8988T (cell line): ENCODE measurements around the gene RNF183.

Source experiments
- DNase-seq: peaks from one replicate; pipeline ENCODE4 v3.0.0; 2011

The RNF183 gene, protein sequence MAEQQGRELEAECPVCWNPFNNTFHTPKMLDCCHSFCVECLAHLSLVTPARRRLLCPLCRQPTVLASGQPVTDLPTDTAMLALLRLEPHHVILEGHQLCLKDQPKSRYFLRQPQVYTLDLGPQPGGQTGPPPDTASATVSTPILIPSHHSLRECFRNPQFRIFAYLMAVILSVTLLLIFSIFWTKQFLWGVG

DNA sequence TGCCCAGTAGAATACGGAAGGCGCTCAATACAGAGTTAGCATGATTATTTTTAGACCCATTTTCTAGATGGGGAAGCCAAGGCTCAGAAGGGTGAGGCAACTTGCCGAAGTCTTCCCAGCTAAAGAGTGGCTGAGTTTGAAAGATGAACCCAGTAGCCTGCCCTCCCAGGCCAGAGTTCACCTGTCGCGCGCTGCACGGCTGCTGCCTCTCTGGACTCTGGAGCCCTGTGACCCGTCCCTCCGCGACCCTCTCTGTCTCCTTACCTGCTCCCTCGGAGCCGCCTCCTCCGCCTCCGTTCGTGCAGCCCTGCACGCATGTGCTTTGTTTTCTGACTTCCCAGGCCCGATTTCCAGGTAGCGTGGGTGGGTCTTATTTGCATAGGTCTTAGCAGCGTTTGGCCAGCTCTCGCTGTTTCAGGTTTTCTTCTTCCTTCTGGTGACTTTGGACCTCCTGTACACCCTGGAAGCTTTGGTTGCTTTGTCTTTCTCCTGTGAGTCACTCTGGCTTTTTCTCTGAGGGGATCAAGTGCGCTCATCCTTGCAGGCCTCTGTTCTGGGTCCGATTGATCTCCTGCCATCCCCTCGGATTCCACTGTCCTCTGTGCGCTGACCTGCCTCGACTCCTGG, at the start of gene RNF183:
TSS of gene RNF183 (minus strand) at position 585 of the 627 bp plus-strand sequence. CDS start 5,192 bp downstream, outside the sequence.
- DNase-seq, result no peak

DNA sequence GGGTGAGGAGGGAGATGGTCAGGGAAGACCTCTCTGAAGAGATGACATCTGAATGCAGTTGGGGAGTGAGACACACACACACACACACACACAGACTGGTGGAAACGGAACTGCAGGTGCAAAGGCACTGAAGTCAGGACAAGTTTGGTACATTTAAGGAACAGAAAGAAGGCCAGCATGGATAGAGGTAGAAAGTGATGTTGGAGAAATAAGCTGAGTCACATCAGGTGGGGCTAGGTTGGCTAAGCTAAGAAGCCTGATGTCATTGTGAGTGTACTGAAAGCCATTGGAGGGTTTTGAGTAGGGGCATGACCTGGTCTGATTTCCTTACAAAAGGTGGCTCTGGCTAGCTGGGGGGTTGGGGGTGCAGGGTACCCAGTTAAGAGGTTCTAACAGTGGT, 49.2 kb upstream of the RNF183 start:
- DNase-seq, result no peak

DNA sequence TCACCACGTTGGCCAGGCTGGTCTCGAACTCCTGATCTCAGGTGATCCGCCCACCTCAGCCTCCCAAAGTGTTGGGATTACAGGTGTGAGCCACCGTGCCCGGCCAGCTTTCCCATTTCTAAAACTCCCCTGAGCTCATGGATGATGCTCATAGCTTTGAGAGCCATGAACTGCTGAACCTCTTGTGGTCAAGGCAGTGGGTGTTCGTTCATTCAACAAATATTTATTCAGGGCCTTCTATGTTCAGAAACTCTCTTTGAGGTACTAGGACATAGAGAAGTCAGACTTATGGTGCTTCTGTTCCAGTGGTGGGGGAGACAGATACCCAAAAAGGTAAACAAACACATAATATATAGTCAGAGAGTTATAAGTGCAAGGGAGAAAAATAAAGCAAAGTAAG, 48.8 kb upstream of the RNF183 start:
- DNase-seq, result no peak

DNA sequence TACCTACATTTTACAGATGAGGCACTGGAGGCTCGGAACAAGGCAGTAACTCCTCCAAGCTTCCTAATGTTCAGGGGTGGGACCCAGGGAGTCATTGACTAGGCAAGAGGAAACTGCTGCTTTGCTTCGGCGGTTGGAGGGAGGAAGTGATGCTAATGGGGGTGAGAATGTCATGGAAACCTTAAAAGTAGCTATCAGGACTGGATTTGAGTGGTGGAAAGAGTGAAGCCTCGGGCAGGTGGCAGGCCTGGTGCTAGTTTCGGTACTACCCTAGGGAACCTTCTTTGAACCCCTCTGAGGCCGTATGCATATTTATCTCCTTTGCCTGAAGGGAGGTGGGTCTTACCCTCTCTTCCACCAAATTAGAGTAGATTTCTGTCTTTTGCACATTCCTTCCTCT, 47.8 kb upstream of the RNF183 start:
- no peak for DNase-seq

DNA sequence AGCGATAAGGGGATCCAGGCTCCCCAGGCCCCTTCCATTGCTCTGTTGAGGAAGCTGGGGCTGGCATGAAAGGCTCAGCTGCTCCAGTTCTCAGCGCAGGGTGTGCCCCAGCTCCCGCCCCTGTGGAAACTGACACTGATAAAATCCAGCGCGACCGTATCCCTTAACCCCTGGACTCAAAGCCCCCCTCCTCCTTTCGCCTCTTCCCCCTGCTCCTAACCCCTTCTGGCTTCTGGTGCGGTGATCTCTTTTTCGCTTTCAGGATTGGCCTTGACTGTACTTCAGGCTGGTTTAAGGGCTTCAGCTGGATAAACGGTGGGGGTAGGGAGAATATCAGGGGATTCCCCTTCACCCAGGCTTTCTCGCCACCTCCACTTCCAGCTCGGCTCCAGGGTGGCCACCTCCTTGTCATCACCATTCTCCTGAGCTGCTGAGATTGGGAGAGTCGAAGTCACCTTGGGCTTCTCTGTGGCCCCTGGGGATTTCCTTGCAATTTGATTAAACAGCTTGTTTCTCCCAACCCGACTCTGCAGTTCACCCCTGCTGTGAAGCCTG, 47.0 kb upstream of the RNF183 start:
- DNase-seq, result no peak

DNA sequence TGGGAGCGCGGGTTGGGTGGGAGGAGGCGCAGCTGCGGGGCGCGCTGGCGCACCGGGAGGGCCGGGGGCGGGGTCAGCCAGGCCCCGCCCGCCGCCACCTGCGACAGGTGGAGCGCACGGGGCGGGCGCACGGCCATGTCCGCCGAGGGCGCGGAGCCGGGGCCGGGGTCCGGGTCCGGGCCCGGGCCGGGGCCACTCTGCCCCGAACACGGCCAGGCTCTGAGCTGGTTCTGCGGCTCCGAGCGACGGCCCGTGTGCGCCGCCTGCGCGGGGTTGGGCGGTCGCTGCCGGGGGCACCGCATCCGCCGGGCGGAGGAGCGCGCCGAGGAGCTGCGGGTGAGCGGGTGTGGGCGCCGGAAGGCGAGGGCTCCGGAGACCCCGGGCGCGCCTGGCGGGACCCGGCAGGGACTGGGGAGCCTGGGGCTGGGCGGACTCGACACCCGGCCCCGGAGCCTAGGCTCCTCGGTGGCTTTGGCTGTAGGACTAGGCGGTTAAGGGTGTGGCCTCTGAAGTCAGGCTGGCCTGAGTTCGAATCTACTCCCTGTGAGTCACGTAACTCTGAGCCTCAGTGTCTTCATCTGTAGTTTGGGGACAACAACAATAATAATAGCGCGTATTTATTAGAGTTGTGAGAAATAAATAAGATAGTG, 46.4 kb upstream of the RNF183 start, which contains the start of gene BSPRY:
TSS of gene BSPRY (plus strand) at position 97 of the 650 bp plus-strand sequence. CDS start at position 136, 39 bp downstream.
- peak; percentile 49 for DNase-seq

DNA sequence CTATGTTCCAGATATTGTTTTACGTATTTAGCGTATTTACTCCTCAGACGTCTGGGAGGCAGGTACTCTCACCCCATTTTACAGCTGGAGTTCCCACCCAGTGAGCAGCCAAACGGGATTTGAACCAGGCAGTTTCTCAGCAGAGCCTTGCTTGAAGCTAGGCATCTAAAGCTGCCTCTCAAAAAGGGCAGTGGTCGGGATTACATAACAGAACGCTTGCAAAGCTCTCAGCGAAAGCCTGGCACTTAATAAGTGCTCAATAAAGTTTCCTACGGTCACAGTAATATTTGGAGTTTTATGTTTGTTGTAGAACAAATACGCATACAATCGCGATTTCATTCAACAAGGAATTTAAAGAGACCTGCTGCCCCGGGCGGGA, 45.9 kb upstream of the RNF183 start:
- DNase-seq, result no peak

DNA sequence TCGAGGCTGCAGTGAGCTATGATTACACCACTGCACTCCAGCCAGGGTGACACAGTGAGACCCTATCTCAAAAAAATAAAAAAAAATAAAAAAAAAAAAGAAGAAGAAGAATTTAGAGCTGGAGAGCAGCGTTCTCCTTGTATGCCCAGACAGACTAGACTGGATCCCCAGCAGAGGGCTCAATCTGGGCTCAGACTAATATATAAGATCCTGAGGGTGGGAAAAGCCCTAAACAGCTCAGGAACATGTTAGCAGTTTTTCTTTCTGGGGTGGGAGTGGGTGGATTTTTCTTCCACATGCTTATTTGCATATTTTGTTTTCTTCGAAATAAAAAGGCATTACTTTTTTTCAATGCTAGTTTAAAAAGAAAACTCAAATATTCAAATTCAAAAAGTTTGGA, 45.3 kb upstream of the RNF183 start:
- no peak for DNase-seq

DNA sequence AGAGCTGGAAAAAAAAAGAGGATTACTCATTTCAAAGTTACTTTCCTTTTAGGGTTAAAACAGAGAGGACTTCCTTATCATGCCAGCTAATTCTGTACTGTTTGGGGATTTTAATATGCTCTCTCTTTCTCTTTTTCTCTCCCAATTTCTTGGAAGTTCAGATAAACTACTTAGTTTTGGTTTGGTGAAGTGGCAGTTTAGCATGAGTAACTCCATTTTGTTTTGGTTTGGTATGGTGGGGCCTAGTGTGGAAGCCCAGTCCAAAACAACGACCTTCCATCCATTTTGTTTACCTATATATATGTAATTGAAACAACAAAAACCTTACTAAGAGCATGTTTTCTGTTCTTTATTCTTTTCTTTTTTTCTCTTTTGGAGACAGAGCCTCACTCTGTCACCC, 42.5 kb upstream of the RNF183 start:
- DNase-seq, result no peak

DNA sequence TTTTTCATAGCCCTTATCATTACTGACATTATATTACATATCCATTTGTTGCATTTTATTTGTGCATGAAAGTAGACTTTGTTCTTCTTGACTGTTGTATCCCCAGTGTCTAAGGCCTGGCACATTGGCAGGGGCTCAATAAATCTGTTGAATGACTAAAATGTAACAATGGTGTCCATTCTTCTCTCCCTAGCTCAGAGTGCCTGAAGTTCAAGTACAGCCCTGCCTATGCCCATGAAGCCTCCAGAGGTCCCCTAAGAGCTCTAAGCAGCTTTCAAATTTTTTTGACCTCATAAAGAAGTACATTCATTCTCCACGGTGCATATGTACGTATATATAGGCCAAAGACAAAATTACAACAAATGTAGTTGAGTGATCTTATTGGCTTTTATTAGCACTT, 42.0 kb upstream of the RNF183 start:
- no peak for DNase-seq

DNA sequence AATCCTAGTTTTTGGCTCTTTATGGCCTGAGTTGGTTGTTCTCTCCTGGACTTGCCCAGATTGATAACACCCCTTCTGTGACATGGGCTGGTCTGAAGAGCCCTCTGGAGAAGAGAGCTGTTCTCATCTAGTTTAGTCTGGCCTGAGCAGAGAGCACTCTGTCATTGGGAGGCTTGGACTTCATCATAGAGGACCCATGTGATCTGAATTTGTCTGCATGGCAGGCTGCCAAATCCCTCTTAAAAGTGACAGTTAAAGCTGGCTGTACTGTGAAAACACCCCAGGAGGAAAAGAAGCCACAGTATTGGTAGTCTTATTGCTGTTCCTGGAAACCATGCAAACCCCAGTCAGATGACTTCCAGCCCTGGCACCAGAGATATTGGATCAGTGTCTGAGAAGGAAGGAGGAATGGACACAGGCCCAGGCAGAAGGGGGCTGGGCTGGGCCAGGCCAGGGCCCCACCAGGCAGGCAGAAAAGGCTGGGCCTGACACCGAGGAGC, 40.6 kb upstream of the RNF183 start:
- DNase-seq, result no peak

DNA sequence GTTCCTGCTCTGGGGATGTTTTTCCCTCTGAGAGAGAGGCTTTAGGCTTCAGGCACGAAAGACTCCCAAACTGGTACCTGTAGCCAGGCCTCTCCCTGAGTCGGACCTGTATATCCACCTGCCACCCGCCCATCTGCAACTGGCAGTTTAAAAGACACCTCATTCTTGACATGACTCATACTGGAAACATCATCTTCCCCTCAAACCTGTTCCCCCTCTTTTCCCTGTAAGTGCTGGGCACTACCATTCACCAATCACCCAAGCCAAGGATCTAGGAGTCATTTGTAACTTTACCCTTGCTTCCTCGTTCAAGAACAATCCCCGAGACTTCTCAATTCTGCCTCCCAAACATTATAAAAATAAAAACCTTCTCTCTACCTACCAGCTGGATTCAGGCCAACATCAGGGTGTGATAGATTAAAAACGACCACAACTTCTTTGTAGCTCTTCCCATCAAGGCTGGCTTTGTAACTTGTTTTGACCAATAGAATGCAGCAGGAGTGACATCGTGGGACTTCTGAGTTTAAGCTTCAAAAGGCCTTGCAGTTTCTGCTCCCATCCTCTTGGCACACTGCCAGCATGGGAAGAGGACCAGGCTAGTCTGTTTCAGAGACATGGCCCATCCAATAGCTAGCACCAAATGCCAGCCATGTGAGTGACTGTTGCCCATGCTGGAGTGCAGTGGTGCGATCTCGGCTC, 38.7 kb upstream of the RNF183 start:
- DNase-seq, result no peak

DNA sequence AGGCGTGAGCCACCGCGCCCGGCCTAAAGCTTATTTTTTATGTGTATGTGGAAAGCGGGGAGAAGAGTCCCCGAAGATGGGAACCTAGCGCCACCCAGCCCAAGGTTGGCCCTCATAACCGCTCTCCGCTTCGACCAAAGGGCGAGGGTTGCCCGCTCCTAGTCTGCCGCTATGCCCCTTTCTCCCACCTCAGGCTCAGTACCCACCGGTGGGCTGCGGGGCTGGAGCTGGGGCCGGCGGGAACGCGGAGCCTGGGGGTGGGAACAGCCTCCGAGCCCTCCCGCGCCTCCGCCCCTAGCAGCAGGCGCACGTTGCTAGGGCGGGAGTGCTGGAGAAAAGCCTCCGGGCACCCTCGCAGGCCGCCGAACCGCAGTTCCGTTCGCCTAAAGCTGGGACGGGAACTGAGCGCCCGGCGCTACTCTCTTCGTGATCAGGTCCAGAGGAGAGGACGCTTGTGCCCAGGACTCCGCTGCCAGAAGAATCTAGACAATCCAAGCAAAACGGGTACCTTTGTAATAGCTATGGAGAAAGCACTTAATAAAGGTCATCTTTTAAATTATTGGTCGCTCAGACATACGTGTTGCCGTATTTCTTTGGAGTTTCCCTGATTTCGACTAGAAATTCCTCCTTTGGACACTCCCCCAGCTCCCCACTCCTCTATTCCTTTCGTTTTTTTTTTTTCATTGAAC, 37.0 kb upstream of the RNF183 start, which contains the start of gene WDR31:
TSS of gene WDR31 (minus strand) at position 265 of the 689 bp plus-strand sequence. CDS start 8,253 bp downstream, outside the sequence.
- peak; percentile 85 for DNase-seq

DNA sequence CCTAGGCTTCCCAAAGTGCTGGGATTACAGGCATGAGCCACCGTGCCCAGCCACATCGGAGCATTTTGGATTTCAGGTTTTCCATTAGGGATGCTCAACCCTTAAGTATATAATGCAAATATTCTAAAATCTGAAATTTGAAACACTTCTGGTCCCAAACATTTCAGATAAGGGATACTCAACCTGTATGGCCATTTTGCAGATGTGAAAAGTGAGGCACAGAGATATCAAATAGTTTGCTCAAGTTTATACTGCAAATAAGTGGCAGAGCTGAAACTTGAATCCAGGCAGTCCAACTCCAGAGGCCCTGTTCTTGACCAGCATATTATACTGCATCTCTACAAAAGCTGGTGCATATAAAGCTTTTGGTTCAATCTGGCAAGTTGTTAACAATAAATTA, 34.5 kb upstream of the RNF183 start:
- DNase-seq, result no peak

DNA sequence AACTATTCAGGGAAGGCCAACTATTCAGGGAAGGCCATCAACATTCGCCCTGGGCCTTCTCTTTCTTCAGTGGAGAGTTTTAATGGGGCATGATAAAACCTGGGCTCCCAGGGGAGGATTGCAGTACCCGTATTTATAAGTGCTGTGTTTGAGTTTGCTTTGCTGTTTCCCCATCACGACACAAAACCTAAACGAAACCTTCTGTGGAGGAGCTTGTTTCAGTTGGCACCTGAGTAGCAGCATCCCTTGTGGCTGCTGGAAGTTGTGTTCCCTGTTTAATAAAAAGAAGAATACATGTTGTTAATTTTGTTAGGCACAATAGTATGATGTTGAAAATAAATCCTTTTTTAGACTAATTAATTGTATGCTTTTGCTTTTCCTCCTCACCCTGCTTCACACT, 28.6 kb upstream of the RNF183 start:
- DNase-seq, result no peak

DNA sequence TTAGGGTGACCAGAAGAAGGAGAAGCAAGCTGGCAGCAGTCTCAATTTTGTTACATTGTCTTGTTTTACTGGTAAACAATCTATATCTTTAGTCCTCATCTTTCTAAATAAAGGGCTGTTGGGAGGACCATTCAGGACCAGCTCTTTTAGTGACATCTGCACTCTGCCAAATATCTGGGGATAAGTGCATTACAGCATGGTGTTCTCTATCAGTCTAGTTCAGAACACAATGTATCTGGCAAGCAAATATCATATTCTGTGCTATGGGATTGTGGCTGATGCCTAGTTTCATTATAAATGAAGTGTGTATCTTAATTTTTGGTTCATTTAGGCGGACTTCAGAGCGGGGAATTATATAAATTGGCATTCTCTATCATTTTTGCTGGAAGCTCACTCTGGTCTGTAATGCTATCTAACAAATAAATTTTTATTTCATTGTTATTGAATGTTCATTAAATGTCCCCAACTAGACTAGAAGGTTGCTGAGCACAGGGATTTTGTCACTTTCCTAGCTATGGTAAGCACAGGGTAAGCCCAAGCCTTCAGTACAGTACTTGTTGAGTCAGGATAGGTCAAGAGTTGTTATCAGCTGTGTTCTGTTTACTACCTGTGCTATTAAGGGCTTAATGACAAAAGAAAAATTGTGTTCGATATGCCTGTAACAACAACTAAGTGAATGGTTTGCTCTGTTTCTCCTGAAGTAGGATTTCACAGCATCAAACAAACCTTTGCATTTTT, 25.0 kb upstream of the RNF183 start:
- DNase-seq, result no peak

DNA sequence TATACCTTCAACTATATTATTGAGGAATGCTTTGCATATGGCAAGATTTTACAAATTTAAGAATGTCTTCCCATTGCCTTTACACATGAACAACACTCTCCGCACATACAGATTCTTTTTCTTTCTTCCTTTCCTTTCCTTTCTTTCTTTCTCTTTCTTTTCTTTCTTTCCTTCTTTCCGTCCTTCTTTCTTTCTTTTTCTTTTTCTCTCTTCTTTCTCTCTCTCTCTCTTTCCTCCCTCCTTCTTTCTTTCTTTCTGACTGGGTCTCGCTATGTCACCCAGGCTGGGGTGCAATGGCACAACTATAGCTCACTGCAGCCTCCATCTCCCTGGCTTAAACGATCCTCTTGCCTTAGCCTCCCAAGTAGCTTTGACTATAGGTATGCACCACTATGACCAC, 23.1 kb upstream of the RNF183 start:
- no peak for DNase-seq

DNA sequence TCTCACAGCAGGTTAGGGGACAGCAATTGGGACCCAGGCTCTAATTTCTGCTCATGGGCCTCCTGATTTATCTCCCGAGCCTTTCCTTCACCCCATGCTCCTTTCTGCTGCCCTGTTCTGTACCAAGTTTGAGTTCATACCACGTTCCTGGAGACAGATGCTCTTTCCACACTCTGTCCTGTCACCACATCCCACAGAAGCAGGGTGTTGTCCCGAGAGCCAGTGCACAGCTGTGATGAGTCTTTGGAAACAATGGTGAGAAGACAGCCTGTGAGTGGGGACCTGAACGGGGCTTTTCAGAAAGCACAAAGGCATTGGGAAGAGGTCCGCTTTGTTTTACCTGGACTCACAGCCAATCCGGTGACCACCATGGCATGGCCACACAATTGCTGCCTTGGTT, 19.5 kb upstream of the RNF183 start:
- no peak for DNase-seq

DNA sequence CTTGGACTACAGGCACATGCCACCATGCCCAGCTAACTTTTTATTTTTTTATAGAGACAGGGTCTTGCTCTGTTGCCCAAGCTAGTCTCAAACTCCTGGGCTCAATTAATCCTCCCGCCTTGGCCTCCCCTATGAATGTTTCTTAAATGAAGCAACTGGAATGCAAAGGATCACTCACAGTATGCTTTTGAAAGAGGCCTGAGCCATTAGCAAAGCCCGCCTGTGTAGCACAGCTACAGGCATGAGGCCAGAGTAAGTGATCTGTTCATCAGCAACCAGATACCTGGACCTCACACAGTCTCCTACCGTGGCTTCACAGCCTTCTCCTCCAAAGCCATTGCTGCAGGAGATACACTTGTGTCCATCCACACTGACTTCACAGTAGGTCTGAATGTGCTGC, 16.9 kb upstream of the RNF183 start:
- DNase-seq, result no peak

DNA sequence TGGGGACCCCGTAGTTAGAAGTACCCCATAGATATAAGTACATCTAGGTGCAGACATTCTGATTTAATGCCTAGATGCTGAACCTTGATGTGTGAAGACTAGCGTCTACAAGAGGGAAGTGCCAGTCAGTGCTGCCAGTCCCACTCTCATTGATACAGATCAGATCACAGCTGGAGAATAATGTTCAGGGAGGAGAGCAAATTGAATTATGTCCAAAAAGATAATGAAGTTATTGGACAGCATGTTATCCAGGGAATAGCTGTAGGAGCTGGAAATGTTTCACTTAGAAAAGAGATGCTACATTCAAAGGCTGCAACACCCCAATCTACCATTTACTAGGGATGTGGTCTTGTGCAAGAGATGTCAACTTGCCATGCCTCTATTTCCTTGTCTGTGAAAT, 15.9 kb upstream of the RNF183 start:
- no peak for DNase-seq

DNA sequence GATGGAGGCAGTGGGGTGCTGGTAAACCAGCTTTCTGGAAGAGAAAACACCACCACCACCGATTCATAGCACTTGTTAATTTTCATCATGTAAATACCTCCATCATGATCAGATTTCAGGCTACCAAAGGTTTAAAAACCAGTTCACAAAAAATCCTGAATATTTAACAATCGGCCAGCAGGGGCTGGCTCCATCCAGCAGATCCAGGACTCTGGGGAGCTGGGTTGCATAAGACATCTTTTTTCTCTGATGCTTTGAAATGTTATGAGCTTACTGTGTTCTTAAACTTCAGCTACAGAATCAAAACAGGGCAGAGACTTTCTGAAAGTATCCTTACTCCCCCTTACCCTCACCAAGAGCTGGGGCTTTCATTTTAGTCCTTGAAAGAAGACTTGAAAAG, 14.6 kb upstream of the RNF183 start:
- no peak for DNase-seq

DNA sequence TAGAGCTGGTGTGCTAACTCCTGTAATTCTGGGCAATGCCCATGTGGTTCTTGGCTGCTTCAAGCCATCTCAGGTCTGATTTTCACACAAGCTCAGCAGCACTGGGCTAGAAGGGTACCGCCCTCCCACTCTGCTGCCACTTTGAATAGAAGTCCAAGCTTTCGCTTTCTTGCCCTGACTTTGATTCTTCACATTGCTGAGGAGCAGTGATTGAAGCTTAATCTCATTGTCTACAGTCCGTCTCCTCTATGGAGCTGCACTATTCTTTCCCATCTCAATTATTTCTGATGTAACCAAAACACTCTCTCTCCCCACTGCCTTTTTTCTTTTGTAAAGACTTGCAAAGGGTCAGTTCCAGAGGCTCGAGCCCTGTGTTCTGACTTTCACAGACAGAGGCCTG, 12.9 kb upstream of the RNF183 start:
- DNase-seq, result no peak
